ENCODE measurements around the gene CIRBP. TPM values are rescaled to one million over a fixed set of nuclear protein-coding genes. Genes with fewer than 3 reads are reported as not detected.
A peak's percentile ranks its signal among the peaks of the same experiment; 100 is the strongest.

Gene CIRBP
- total and polyA plus RNA-seq, 2 donors (not counting 1 experiment from before 2014, with no cell fraction given), result 643 to 1,164 TPM

- H3K4me3 ChIP-seq (ENCODE audit: control extremely low read depth in 1 of 5, extremely low read depth in 1 of 5, insufficient read depth in 1 of 5, low read depth in 2 of 5, low read length in 4 of 5), result peak overlapping the region in 4 of 5 experiments; percentile 72 to 92 (median 88)
- peak overlapping the region; percentile 98 for H3K4me2 ChIP-seq (replicated peaks; ENCODE audit: low read depth, low read length, poor library complexity, severe bottlenecking)
- H3K27ac ChIP-seq (ENCODE audit: low read length in 2 of 2), result peak overlapping the region; percentile 72 to 87
- peaks cover 31% of the 10 kb centered on the region for H3K4me1 Mint-ChIP-seq
- no peaks in the 10 kb centered on the region for H3K27me3 Mint-ChIP-seq
- peaks cover 47% of the 10 kb centered on the region for H3K79me2 ChIP-seq (ENCODE audit: control insufficient read depth, insufficient read depth, low read length)
- DNase-seq (no peak), ATAC-seq (ENCODE audit: low read depth) (no peak)
- TF ChIP-seq CTCF (IDR thresholded peaks at IDR 0.05), result no peak
- no peak for TF ChIP-seq EZH2 (IDR thresholded peaks at IDR 0.05; ENCODE audit: borderline replicate concordance, insufficient read depth, low read depth, low read length, poor library complexity, severe bottlenecking)
- H3K36me3 ChIP-seq (replicated peaks in 1 of 2; ENCODE audit: control extremely low read depth in 1 of 2, control insufficient read depth in 1 of 2, extremely low read depth in 1 of 2, insufficient read depth in 2 of 2, low read length in 1 of 2), result peaks cover 0 to 22% of the 10 kb centered on the region in 2 experiments
- no peaks in the 10 kb centered on the region for H3K9me3 ChIP-seq (ENCODE audit: control extremely low read depth in 1 of 3, control insufficient read depth in 2 of 3, insufficient read depth in 1 of 3, low read length in 2 of 3)
- CTCF ChIA-PET, result interaction anchor here (2.3 kb wide), 1 partner anchor 17 kb away, joined by 31 read pairs; no protein-coding TSS in a partner anchor
- peaks cover 29 to 56% of the 10 kb centered on the region in 2 donors for H3K4me1 ChIP-seq (ENCODE audit: control insufficient read depth in 2 of 2, insufficient read depth in 2 of 2, low read length in 2 of 2)
- WGBS (ENCODE audit: insufficient coverage), result under 1% methylated on average over 67 of the region's 67 CpGs
- H3K4me3 Mint-ChIP-seq, result peak overlapping the region; percentile 86
- H3K27me3 ChIP-seq (replicated peaks in 1 of 4; ENCODE audit: control extremely low read depth in 1 of 4, control insufficient read depth in 3 of 4, insufficient read depth in 4 of 4, low read length in 3 of 4), result no peaks in the 10 kb centered on the region
- intact Hi-C loops (cut with micrococcal nuclease), result loop anchor here (1.0 to 10.0 kb wide), 5 partner anchors 11 to 1935 kb away; partner anchors contain the start of genes CNN2, NCLN, RNU6-2 and TMEM259
- no peak overlapping the region for H2AFZ ChIP-seq (ENCODE audit: insufficient read depth, low read depth, low read length, poor library complexity, severe bottlenecking)
- POLR2A ChIA-PET, result interaction anchor here (1.0 to 2.5 kb wide), 3 partner anchors 9 to 15 kb away, joined by 7 to 33 read pairs (median 10); no protein-coding TSS in a partner anchor
- peaks cover 48% of the 10 kb centered on the region for H4K20me1 ChIP-seq (ENCODE audit: control insufficient read depth, insufficient read depth, low read length, poor library complexity, severe bottlenecking)
- H3K9me3 Mint-ChIP-seq (ENCODE audit: insufficient read depth), result no peaks in the 10 kb centered on the region
- peak overlapping the region; percentile 92 for H3K27ac Mint-ChIP-seq
- H3K9ac ChIP-seq (ENCODE audit: low read length), result peak overlapping the region; percentile 86
Observed at GRCh38 chr19:1249990-1250436, 19.1 kb upstream of the CIRBP start.
